HCT116 (cell line): ENCODE data around the gene KIF12. TPM values are rescaled to one million over a fixed set of nuclear protein-coding genes. Genes with fewer than 3 reads are reported as not detected.

ENCODE experiments used
- ATAC-seq: fragments of 200-7000 bp; cut with Tn5 transposase; 2 replicates; pipeline ENCODE4 v1.9.1; 2020; ENCODE audit warnings: mild to moderate bottlenecking, moderate library complexity
- BruUV-seq: library from RNA; stranded (reverse); fragments of 400-500 nt; replicated peaks from 2 replicates; lab custom pipeline; 2021; lab: Mats Ljungman, UMichigan
- CTCF ChIA-PET: fragments of 300-600 bp; sonication (Branson Sonifier 250); formaldehyde crosslinking; loops from one replicate; lab custom pipeline; 2021; ENCODE audit warnings: antibody characterized with exemption; lab: Charles Lee
- POLR2A ChIA-PET: fragments of 300-600, 350-600 bp; sonication (Branson Sonifier 250); formaldehyde crosslinking; loops from one replicate; lab custom pipeline; 2021; ENCODE audit warnings: antibody characterized with exemption; lab: Charles Lee
- RAD21 ChIA-PET, 2 experiments: fragments of 300-600 bp; sonication (Branson Sonifier 250); formaldehyde crosslinking; loops; one replicate each; lab custom pipeline; 2023; ENCODE audit warnings: low total read pairs in 2 of 2; ENCODE audit not compliant: uncharacterized antibody in 2 of 2, unreplicated experiment in 2 of 2, low non-redundant PET in 1 of 2; lab: Charles Lee
- DNase-seq: peaks from one replicate; pipeline ENCODE4 v3.0.0-alpha.2; 2010; ENCODE audit warnings: low read depth, low spot score
- H2AFZ ChIP-seq: fragments of 200-600 bp; shearing (Covaris generic), sonication (generic); 2 replicates; pipeline ENCODE4 v1.6.1; 2017; ENCODE audit warnings: low read depth, mixed run types, mixed read lengths, antibody characterized with exemption, low read length; ENCODE audit not compliant: poor library complexity, severe bottlenecking
- H3K27ac ChIP-seq: 2 replicates; pipeline ENCODE4 v1.5.1; 2012; ENCODE audit warnings: low read depth, low read length
- H3K27me3 ChIP-seq: fragments of 200-600 bp; sonication (generic); 2 replicates; pipeline ENCODE4 v1.6.1; 2016; ENCODE audit warnings: mixed run types, low read length, mixed read lengths; ENCODE audit not compliant: insufficient read depth
- H3K36me3 ChIP-seq, 2 experiments: fragments of 200-500 bp in 1 of 2; fragments of 200-600 bp in 1 of 2; sonication (Bioruptor generic) in 1 of 2; sonication (generic) in 1 of 2; 2 replicates each; pipeline versions ENCODE4 v1.5.1 to v1.6.1; 2014 to 2016; ENCODE audit warnings: low read length in 2 of 2, inconsistent platforms in 1 of 2, mixed read lengths in 1 of 2, mixed run types in 1 of 2; ENCODE audit not compliant: insufficient read depth in 2 of 2, control insufficient read depth in 1 of 2
- H3K4me1 ChIP-seq, 2 experiments: fragments of 200-600 bp in 1 of 2; sonication (generic) in 1 of 2; 2 replicates each; pipeline versions ENCODE4 v1.5.1 to v1.6.1; 2012 to 2017; ENCODE audit warnings: low read length in 2 of 2, inconsistent platforms in 1 of 2, mild to moderate bottlenecking in 1 of 2, mixed read lengths in 1 of 2, mixed run types in 1 of 2, moderate library complexity in 1 of 2; ENCODE audit not compliant: insufficient read depth in 2 of 2, control insufficient read depth in 1 of 2
- H3K4me2 ChIP-seq: fragments of 200-600 bp; sonication (generic); 2 replicates; pipeline ENCODE4 v1.6.1; 2017; ENCODE audit warnings: mixed run types, low read length, mixed read lengths
- H3K4me3 ChIP-seq, 2 experiments: fragments of 200-600 bp in 1 of 2; sonication (generic) in 1 of 2; replicated peaks in 1 of 2; 2 replicates each; pipeline ENCODE4 v1.5.1; 2011 to 2016; ENCODE audit warnings: low read length in 2 of 2, control low read depth in 1 of 2, low read depth in 1 of 2, mild to moderate bottlenecking in 1 of 2, mixed read lengths in 1 of 2, mixed run types in 1 of 2
- H3K79me2 ChIP-seq: fragments of 200-600 bp; sonication (generic); 2 replicates; pipeline ENCODE4 v1.6.1; 2017; ENCODE audit warnings: mild to moderate bottlenecking, mixed run types, low read length, moderate library complexity, mixed read lengths; ENCODE audit not compliant: insufficient read depth
- H3K9ac ChIP-seq: fragments of 200-600 bp; sonication (generic); 2 replicates; pipeline ENCODE4 v1.6.1; 2016; ENCODE audit warnings: low read length, mixed read lengths
- H3K9me2 ChIP-seq: fragments of 200-600 bp; sonication (generic), shearing (Covaris generic); 2 replicates; pipeline ENCODE4 v1.6.1; 2017; ENCODE audit warnings: mixed run types, mild to moderate bottlenecking, moderate library complexity; ENCODE audit not compliant: insufficient read depth
- H3K9me3 ChIP-seq, 2 experiments: fragments of 200-500 bp in 1 of 2; fragments of 200-600 bp in 1 of 2; sonication (Bioruptor generic) in 1 of 2; sonication (generic) in 1 of 2; 2 replicates each; pipeline ENCODE4 v1.6.1; 2014 to 2017; ENCODE audit warnings: low read length in 2 of 2, mixed read lengths in 2 of 2, inconsistent platforms in 1 of 2, low read depth in 1 of 2, mild to moderate bottlenecking in 1 of 2, mixed run types in 1 of 2, moderate library complexity in 1 of 2; ENCODE audit not compliant: control insufficient read depth in 1 of 2, insufficient read depth in 1 of 2
- H4K20me1 ChIP-seq: fragments of 200-600 bp; sonication (generic), shearing (Covaris generic); 2 replicates; pipeline ENCODE4 v1.6.1; 2017; ENCODE audit warnings: mixed run types, mild to moderate bottlenecking, moderate library complexity; ENCODE audit not compliant: insufficient read depth
- CBX3 ChIP-seq: IDR thresholded peaks from 2 replicates; pipeline ENCODE4 v1.6.1; 2012; ENCODE audit warnings: low read depth
- RAD21 ChIP-seq: IDR thresholded peaks from 2 replicates; pipeline ENCODE4 v1.6.1; 2012; ENCODE audit warnings: low read depth, mild to moderate bottlenecking
- intact Hi-C: fragments of 100-400 bp; cut with micrococcal nuclease; formaldehyde crosslinking; loops from 2 replicates; pipeline ENCODE4 v1.10.0; 2022
- total RNA-seq: library from RNA; stranded (reverse); gene quantifications from one replicate; pipeline ENCODE4 v1.2.1, GENCODE V29; 2021; ENCODE audit not compliant: unreplicated experiment
- TF ChIP-seq, protein P1 (sequence below), 3 experiments: fragments of 200-600 bp in 1 of 3; sonication (generic) in 1 of 3; IDR thresholded peaks in 2 of 3; conservative IDR thresholded peaks in 1 of 3; 2 replicates each; pipeline ENCODE4 v1.5.1; 2012 to 2017; ENCODE audit warnings: low read depth in 2 of 3, low read length in 2 of 3, antibody characterized with exemption in 1 of 3, borderline replicate concordance in 1 of 3, control low read depth in 1 of 3, mild to moderate bottlenecking in 1 of 3, mixed read lengths in 1 of 3, mixed run types in 1 of 3, moderate library complexity in 1 of 3; ENCODE audit not compliant: insufficient read depth in 1 of 3

Gene KIF12
- total RNA-seq, 1 experiment from 2014 or later = 6.4 TPM

DNA sequence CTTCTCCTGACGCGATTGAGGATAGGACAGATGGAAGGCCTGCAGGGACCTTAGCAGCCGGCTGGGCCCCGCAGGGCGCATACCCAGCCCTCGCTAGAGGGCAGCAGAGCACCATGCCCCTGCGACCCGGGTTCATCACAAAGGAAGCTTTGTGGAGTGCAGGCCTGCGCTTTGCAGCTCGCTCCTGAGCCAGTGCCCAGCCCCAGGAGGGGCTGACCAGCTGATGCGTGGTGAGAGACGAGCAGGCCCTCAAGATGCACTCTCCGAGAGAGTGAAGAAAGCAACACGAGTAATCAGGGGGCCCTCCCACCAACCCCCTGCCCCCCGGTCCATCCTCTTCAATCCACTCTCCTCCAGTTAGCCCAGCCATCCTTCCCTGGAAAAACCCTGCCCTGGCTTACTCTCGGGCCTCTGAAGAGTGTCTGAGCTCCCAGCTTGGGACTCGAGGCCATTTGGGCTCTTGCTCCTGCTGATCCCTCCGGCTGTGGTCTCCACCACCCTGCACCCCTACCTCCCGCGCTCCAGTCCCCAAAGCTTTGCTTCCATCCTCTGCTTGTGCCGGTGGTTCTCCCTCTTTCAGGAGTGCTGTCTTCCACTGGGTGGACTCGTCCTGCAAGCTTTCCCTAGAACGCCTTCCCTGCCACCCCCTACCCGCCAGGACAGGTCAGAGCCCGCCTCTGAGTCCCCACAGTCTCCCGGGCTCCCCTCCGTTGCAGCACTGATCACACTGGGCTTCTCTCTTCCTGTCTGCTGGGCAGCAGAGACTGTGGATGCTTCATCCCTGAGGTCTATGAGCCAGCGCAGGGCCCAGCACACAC, 9.1 kb upstream of the KIF12 start:
- Histone ChIP-seq H3K4me2 (no peak overlapping the region), H2AFZ (peak overlapping the region; percentile 92), H3K36me3 (no peaks in the 10 kb centered on the region), H3K27me3 (0 out of 2 replicates have a peak, but pooled peaks cover 7% of the 10 kb centered on the region), H3K79me2 (no peaks in the 10 kb centered on the region), H4K20me1 (no peaks in the 10 kb centered on the region), H3K4me3 (no peak overlapping the region), H3K9me3 (no peaks in the 10 kb centered on the region), H3K9ac (no peak overlapping the region), H3K27ac (no peak overlapping the region), H3K4me1 (no peaks in the 10 kb centered on the region), H3K9me2 (no peaks in the 10 kb centered on the region)
- no peak for TF ChIP-seq CBX3
- TF ChIP-seq RAD21 = peak; percentile 96
- TF ChIP-seq, protein P1, sequence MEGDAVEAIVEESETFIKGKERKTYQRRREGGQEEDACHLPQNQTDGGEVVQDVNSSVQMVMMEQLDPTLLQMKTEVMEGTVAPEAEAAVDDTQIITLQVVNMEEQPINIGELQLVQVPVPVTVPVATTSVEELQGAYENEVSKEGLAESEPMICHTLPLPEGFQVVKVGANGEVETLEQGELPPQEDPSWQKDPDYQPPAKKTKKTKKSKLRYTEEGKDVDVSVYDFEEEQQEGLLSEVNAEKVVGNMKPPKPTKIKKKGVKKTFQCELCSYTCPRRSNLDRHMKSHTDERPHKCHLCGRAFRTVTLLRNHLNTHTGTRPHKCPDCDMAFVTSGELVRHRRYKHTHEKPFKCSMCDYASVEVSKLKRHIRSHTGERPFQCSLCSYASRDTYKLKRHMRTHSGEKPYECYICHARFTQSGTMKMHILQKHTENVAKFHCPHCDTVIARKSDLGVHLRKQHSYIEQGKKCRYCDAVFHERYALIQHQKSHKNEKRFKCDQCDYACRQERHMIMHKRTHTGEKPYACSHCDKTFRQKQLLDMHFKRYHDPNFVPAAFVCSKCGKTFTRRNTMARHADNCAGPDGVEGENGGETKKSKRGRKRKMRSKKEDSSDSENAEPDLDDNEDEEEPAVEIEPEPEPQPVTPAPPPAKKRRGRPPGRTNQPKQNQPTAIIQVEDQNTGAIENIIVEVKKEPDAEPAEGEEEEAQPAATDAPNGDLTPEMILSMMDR (IDR thresholded peaks at IDR 0.05 in 2 of 3, conservative IDR thresholded peaks at IDR 0.05 in 1 of 3; ENCODE audit: borderline replicate concordance in 1 of 3, insufficient read depth in 1 of 3, low read depth in 2 of 3, low read length in 2 of 3) = peak; percentile 91 to 99 (median 96)
- no TSS peak for BruUV-seq
- ATAC-seq = peak; percentile 100
- intact Hi-C loops = loop anchor here (1.0 to 5.0 kb wide), 3 partner anchors 169 to 197 kb away; no protein-coding TSS in a partner anchor
- ChIA-PET RAD21 (interaction anchor here (0.7 to 1.6 kb wide), 10 partner anchors 26 to 196 kb away, joined by 3 to 19 read pairs (median 4); partner anchors contain the start of gene COL27A1 (in 2 of the 2)), POLR2A (no interaction called here), CTCF (interaction anchor here (0.6 to 5.6 kb wide), 19 partner anchors 9 to 1893 kb away, joined by 3 to 120 read pairs (median 4); partner anchors contain the start of genes COL27A1 and KIF12)
- DNase-seq = peak; percentile 52
